DND-41 (cell line): ENCODE results near the gene PLEKHH1.

ENCODE experiments used
- ATAC-seq: fragments of 200-7000 bp; cut with Tn5 transposase; 3 replicates; pipeline ENCODE4 v1.9.1; 2021; ENCODE audit warnings: low read depth; ENCODE audit not compliant: insufficient read depth
- DNase-seq: peaks from one replicate; pipeline ENCODE4 v3.0.0-alpha.2; 2020
- H2AFZ ChIP-seq: 2 replicates; pipeline ENCODE4 v1.6.0; 2012; ENCODE audit warnings: low read depth, low read length
- H3K27ac ChIP-seq: 2 replicates; pipeline ENCODE4 v1.5.1; 2012; ENCODE audit warnings: low read length, inconsistent platforms
- H3K27me3 ChIP-seq: fragments of 200-600 bp; sonication (generic); 2 replicates; pipeline ENCODE4 v1.6.0; 2012; ENCODE audit warnings: low read length, mild to moderate bottlenecking, inconsistent platforms; ENCODE audit not compliant: insufficient read depth, poor library complexity
- H3K36me3 ChIP-seq: 2 replicates; pipeline ENCODE4 v1.5.1; 2012; ENCODE audit warnings: low read length, inconsistent platforms; ENCODE audit not compliant: insufficient read depth
- H3K4me1 ChIP-seq: 2 replicates; pipeline ENCODE4 v1.5.1; 2012; ENCODE audit warnings: mild to moderate bottlenecking, low read length; ENCODE audit not compliant: insufficient read depth
- H3K4me2 ChIP-seq: 2 replicates; pipeline ENCODE4 v1.6.0; 2012; ENCODE audit warnings: mild to moderate bottlenecking, moderate library complexity, low read length, inconsistent platforms; ENCODE audit not compliant: insufficient read depth
- H3K4me3 ChIP-seq, 2 experiments: fragments of 200-600 bp in 1 of 2; shearing (Covaris generic) in 1 of 2; 2 replicates each; pipeline ENCODE4 v1.5.1; 2012 to 2016; ENCODE audit warnings: inconsistent platforms in 2 of 2, low read length in 2 of 2, mild to moderate bottlenecking in 2 of 2, low read depth in 1 of 2, moderate library complexity in 1 of 2
- H3K79me2 ChIP-seq: 2 replicates; pipeline ENCODE4 v1.6.0; 2012; ENCODE audit warnings: low read length, inconsistent platforms; ENCODE audit not compliant: insufficient read depth
- H3K9ac ChIP-seq: 2 replicates; pipeline ENCODE4 v1.6.0; 2012; ENCODE audit warnings: low read depth, mild to moderate bottlenecking, inconsistent platforms, low read length, moderate library complexity
- H3K9me3 ChIP-seq: 2 replicates; pipeline ENCODE4 v1.5.1; 2012; ENCODE audit warnings: low read length, moderate library complexity, mild to moderate bottlenecking, inconsistent platforms; ENCODE audit not compliant: insufficient read depth, severe bottlenecking
- H4K20me1 ChIP-seq: 2 replicates; pipeline ENCODE4 v1.6.0; 2012; ENCODE audit warnings: low read length; ENCODE audit not compliant: insufficient read depth
- EZH2 ChIP-seq: IDR thresholded peaks from 3 replicates; pipeline ENCODE4 v1.6.1; 2012; ENCODE audit warnings: borderline replicate concordance, low read depth, mild to moderate bottlenecking, moderate library complexity, low read length, inconsistent platforms; ENCODE audit not compliant: severe bottlenecking
- TF ChIP-seq, protein P1 (sequence below): IDR thresholded peaks from 2 replicates; pipeline ENCODE4 v1.5.1; 2012; ENCODE audit warnings: borderline replicate concordance, low read length, moderate library complexity, mild to moderate bottlenecking; ENCODE audit not compliant: poor library complexity, severe bottlenecking; ENCODE audit errors: extremely low read depth

The PLEKHH1 gene

DNA sequence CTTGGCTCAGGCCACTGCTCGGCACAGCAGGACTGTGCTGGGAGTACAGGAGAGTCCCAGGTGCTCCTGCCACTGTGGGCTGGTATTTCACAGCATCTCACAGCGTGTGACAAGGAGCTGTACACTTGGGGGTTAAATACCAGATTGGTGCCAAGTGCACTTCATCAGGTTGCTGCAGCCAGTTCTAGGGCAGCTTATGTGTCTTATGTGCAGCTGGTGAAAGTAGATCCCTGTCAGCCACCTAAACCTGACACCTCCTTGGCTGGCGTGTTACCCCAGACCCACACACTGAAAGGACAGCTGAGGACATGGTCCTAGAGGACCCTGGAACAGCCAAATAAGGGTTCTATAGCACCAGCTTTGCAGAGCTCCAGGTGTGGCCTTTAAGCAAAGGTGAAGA, 18.9 kb downstream of the PLEKHH1 start:
- Histone ChIP-seq H3K79me2 (no peaks in the 10 kb centered on the region), H2AFZ (no peak overlapping the region), H3K9me3 (no peaks in the 10 kb centered on the region), H3K9ac (no peak overlapping the region), H4K20me1 (no peaks in the 10 kb centered on the region), H3K4me2 (no peak overlapping the region), H3K27me3 (peaks cover 6% of the 10 kb centered on the region), H3K4me3 (no peak overlapping the region), H3K27ac (no peak overlapping the region), H3K36me3 (no peaks in the 10 kb centered on the region), H3K4me1 (no peaks in the 10 kb centered on the region)
- DNase-seq = no peak
- TF ChIP-seq, protein P1, sequence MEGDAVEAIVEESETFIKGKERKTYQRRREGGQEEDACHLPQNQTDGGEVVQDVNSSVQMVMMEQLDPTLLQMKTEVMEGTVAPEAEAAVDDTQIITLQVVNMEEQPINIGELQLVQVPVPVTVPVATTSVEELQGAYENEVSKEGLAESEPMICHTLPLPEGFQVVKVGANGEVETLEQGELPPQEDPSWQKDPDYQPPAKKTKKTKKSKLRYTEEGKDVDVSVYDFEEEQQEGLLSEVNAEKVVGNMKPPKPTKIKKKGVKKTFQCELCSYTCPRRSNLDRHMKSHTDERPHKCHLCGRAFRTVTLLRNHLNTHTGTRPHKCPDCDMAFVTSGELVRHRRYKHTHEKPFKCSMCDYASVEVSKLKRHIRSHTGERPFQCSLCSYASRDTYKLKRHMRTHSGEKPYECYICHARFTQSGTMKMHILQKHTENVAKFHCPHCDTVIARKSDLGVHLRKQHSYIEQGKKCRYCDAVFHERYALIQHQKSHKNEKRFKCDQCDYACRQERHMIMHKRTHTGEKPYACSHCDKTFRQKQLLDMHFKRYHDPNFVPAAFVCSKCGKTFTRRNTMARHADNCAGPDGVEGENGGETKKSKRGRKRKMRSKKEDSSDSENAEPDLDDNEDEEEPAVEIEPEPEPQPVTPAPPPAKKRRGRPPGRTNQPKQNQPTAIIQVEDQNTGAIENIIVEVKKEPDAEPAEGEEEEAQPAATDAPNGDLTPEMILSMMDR = no peak
- no peak for TF ChIP-seq EZH2
- no peak for ATAC-seq

DNA sequence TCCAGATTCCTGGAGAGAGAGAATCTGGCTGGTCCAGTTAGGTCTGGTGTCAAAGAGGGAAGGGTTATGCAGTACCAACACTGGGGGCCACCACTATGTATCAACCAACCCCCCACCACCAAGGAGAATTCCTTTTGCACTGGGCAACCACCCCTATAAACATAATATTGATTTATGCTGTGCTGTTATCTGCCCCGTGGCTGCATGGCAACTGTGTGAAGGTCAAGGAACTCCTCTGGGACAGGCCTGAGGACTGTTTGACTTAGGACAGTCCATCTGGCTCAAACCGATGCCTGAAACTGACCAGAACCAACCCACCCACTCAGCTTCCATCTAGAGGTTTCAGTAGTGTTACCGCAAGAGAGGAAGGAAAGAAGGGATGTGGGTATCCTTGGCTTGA, 20.5 kb downstream of the PLEKHH1 start:
- H3K36me3 ChIP-seq = no peaks in the 10 kb centered on the region
- no peaks in the 10 kb centered on the region for H3K4me1 ChIP-seq
- H3K27me3 ChIP-seq = peaks cover 18% of the 10 kb centered on the region
- no peak overlapping the region for H2AFZ ChIP-seq
- no peak overlapping the region for H3K27ac ChIP-seq
- no peak for DNase-seq
- H3K4me2 ChIP-seq = no peak overlapping the region
- no peak overlapping the region for H3K4me3 ChIP-seq
- no peaks in the 10 kb centered on the region for H3K9me3 ChIP-seq
- TF ChIP-seq, protein P1 = no peak
- no peak for TF ChIP-seq EZH2
- no peaks in the 10 kb centered on the region for H4K20me1 ChIP-seq
- H3K9ac ChIP-seq = no peak overlapping the region
- no peaks in the 10 kb centered on the region for H3K79me2 ChIP-seq
- ATAC-seq = no peak

DNA sequence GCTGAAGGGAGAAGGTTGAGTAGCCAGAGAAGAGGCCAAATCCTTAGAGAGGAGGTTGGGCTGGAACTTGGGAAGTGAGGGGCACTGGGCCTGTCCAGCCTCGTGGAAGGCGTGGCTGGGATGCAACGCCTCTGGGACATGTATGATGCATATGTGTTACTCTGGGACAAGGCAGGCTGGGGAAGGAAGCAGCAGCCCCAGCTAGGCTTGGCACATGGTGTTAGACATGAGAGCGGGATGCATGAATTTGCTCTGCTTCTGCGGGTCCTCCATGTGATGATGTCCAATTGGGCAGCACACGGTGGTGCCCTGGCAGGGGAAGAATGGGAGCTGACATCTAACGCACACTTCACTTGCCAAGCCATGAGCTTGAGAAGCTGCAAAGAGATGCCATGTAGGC, 21.3 kb downstream of the PLEKHH1 start:
- Histone ChIP-seq H3K9me3 (no peaks in the 10 kb centered on the region), H3K4me3 (no peak overlapping the region), H4K20me1 (no peaks in the 10 kb centered on the region), H2AFZ (no peak overlapping the region), H3K36me3 (no peaks in the 10 kb centered on the region), H3K79me2 (no peaks in the 10 kb centered on the region), H3K9ac (no peak overlapping the region), H3K4me2 (no peak overlapping the region), H3K27me3 (peaks cover 20% of the 10 kb centered on the region), H3K4me1 (no peaks in the 10 kb centered on the region), H3K27ac (no peak overlapping the region)
- DNase-seq (no peak), ATAC-seq (no peak)
- no peak for TF ChIP-seq EZH2
- TF ChIP-seq, protein P1 = no peak
